H9 (cell line): Measurements from ENCODE around the gene LRRC8E. TPM values are rescaled to one million over a fixed set of nuclear protein-coding genes. Genes with fewer than 3 reads are reported as not detected.

Source experiments
- DNase-seq: peaks from one replicate; pipeline ENCODE4 v3.0.0-alpha.2; 2017
- H2AFZ ChIP-seq: one replicate; pipeline ENCODE4 v1.6.1; 2013; ENCODE audit warnings: mild to moderate bottlenecking, low read length, control low read depth, moderate library complexity
- H2AK5ac ChIP-seq: 2 replicates; pipeline ENCODE4 v1.6.1; 2013; ENCODE audit warnings: low read length, control low read depth, mixed read lengths; ENCODE audit not compliant: insufficient read length
- H2BK120ac ChIP-seq: one replicate; pipeline ENCODE4 v1.6.1; 2013; ENCODE audit warnings: low read depth, mild to moderate bottlenecking, low read length, control low read depth, inconsistent platforms; ENCODE audit not compliant: poor library complexity, severe bottlenecking
- H2BK12ac ChIP-seq: 2 replicates; pipeline ENCODE4 v1.6.1; 2013; ENCODE audit warnings: low read length, control low read depth, mixed read lengths, low read depth; ENCODE audit not compliant: insufficient read length
- H2BK15ac ChIP-seq: 2 replicates; pipeline ENCODE4 v1.6.1; 2013; ENCODE audit warnings: low read depth, low read length, control low read depth
- H2BK20ac ChIP-seq: one replicate; pipeline ENCODE4 v1.6.1; 2013; ENCODE audit warnings: low read depth, mild to moderate bottlenecking, low read length, control low read depth, inconsistent platforms; ENCODE audit not compliant: poor library complexity, severe bottlenecking
- H2BK5ac ChIP-seq: 2 replicates; pipeline ENCODE4 v1.6.1; 2013; ENCODE audit warnings: low read length, control low read depth, mixed read lengths; ENCODE audit not compliant: insufficient read length
- H3K14ac ChIP-seq: 2 replicates; pipeline ENCODE4 v1.6.1; 2013; ENCODE audit warnings: low read length, control low read depth; ENCODE audit not compliant: insufficient read depth
- H3K18ac ChIP-seq: 2 replicates; pipeline ENCODE4 v1.6.1; 2013; ENCODE audit warnings: low read depth, mild to moderate bottlenecking, mixed read lengths, low read length, control low read depth; ENCODE audit not compliant: insufficient read length
- H3K23ac ChIP-seq: 2 replicates; pipeline ENCODE4 v1.6.1; 2013; ENCODE audit warnings: low read length, control low read depth, mixed read lengths, low read depth; ENCODE audit not compliant: insufficient read length
- H3K23me2 ChIP-seq: 2 replicates; pipeline ENCODE4 v1.6.1; 2013; ENCODE audit warnings: low read depth, mild to moderate bottlenecking, mixed read lengths, low read length, control low read depth; ENCODE audit not compliant: insufficient read length, poor library complexity, severe bottlenecking
- H3K27ac ChIP-seq: 2 replicates; pipeline ENCODE4 v1.5.1; 2013; ENCODE audit warnings: low read length, control low read depth, mixed read lengths, low read depth; ENCODE audit not compliant: insufficient read length
- H3K27me3 ChIP-seq: 2 replicates; pipeline ENCODE4 v1.6.1; 2013; ENCODE audit warnings: low read length, control low read depth, inconsistent platforms; ENCODE audit not compliant: insufficient read depth
- H3K4ac ChIP-seq: 2 replicates; pipeline ENCODE4 v1.6.1; 2013; ENCODE audit warnings: low read depth, mild to moderate bottlenecking, control low read depth, inconsistent platforms, low read length, moderate library complexity
- H3K4me1 ChIP-seq: 2 replicates; pipeline ENCODE4 v1.6.1; 2013; ENCODE audit warnings: low read length, control low read depth, inconsistent platforms; ENCODE audit not compliant: insufficient read depth
- H3K4me2 ChIP-seq: 2 replicates; pipeline ENCODE4 v1.6.1; 2013; ENCODE audit warnings: low read length, control low read depth, mixed read lengths; ENCODE audit not compliant: insufficient read length, insufficient read depth
- H3K56ac ChIP-seq: 2 replicates; pipeline ENCODE4 v1.6.1; 2013; ENCODE audit warnings: low read depth, mild to moderate bottlenecking, mixed read lengths, low read length, control low read depth; ENCODE audit not compliant: insufficient read length
- H3K79me1 ChIP-seq: 2 replicates; pipeline ENCODE4 v1.6.1; 2013; ENCODE audit warnings: low read depth, mild to moderate bottlenecking, moderate library complexity, low read length, control low read depth, inconsistent platforms; ENCODE audit not compliant: insufficient read depth, poor library complexity, severe bottlenecking
- H3K79me2 ChIP-seq: 2 replicates; pipeline ENCODE4 v1.6.1; 2013; ENCODE audit warnings: low read length, control low read depth, inconsistent platforms; ENCODE audit not compliant: insufficient read depth
- H3K9ac ChIP-seq: 2 replicates; pipeline ENCODE4 v1.6.1; 2013; ENCODE audit warnings: low read length, control low read depth, mixed read lengths; ENCODE audit not compliant: insufficient read length; ENCODE audit errors: extremely low read depth
- H3K9me3 ChIP-seq: one replicate; pipeline ENCODE4 v1.6.1; 2013; ENCODE audit warnings: low read depth, low read length, inconsistent platforms; ENCODE audit not compliant: control insufficient read depth
- H3T11ph ChIP-seq: one replicate; pipeline ENCODE4 v1.6.1; 2013; ENCODE audit warnings: mild to moderate bottlenecking, low read length, control low read depth, inconsistent platforms
- H4K20me1 ChIP-seq: one replicate; pipeline ENCODE4 v1.6.1; 2013; ENCODE audit not compliant: control insufficient read depth, insufficient read length, insufficient read depth
- H4K5ac ChIP-seq: 2 replicates; pipeline ENCODE4 v1.6.1; 2013; ENCODE audit warnings: low read depth, mild to moderate bottlenecking, mixed read lengths, low read length, control low read depth; ENCODE audit not compliant: insufficient read length
- H4K8ac ChIP-seq: replicated peaks from 2 replicates; pipeline ENCODE4 v1.6.1; 2013; ENCODE audit warnings: low read length, control low read depth, mixed read lengths, low read depth; ENCODE audit not compliant: insufficient read length
- H4K91ac ChIP-seq: 2 replicates; pipeline ENCODE4 v1.6.1; 2013; ENCODE audit warnings: low read depth, mild to moderate bottlenecking, moderate library complexity, mixed read lengths, low read length, control low read depth; ENCODE audit not compliant: insufficient read length
- H3K27ac Mint-ChIP-seq, 3 experiments: 2 replicates in 2 of 3; 3 replicates in 1 of 3; pipeline ENCODE4 v1.8.0; 2020 to 2021; ENCODE audit warnings: mixed read lengths in 3 of 3, mild to moderate bottlenecking in 1 of 3, moderate library complexity in 1 of 3
- H3K27me3 Mint-ChIP-seq: 2 replicates; pipeline ENCODE4 v1.8.0; 2021; ENCODE audit warnings: low read depth, mild to moderate bottlenecking, moderate library complexity, mixed read lengths
- H3K36me3 Mint-ChIP-seq, 3 experiments: 2 replicates in 2 of 3; 3 replicates in 1 of 3; pipeline ENCODE4 v1.8.0; 2020 to 2021; ENCODE audit warnings: low read depth in 3 of 3, mixed read lengths in 3 of 3; ENCODE audit not compliant: insufficient read depth in 1 of 3
- H3K4me1 Mint-ChIP-seq, 2 experiments: 2 replicates each; pipeline ENCODE4 v1.8.0; 2020; ENCODE audit warnings: mixed read lengths in 2 of 2
- H3K4me3 Mint-ChIP-seq, 2 experiments: 2 replicates in 1 of 2; 3 replicates in 1 of 2; pipeline ENCODE4 v1.8.0; 2020 to 2021; ENCODE audit warnings: mild to moderate bottlenecking in 2 of 2, mixed read lengths in 2 of 2, moderate library complexity in 1 of 2
- H3K9me3 Mint-ChIP-seq, 2 experiments: 2 replicates in 1 of 2; 3 replicates in 1 of 2; pipeline ENCODE4 v1.8.0; 2020; ENCODE audit warnings: mild to moderate bottlenecking in 2 of 2, mixed read lengths in 2 of 2, moderate library complexity in 1 of 2
- WGBS: extraction: QIAGEN DNeasy Blood & Tissue Kit; methylation state at CpG from one replicate; pipeline ENCODE4 v1.1.7; 2013; ENCODE audit warnings: missing lambda C conversion rate, low lambda C conversion rate, mixed read lengths; ENCODE audit not compliant: insufficient read length; ENCODE audit errors: extremely low coverage; 5-methylcytosine and 5-hydroxymethylcytosine counted together
- total RNA-seq: library from RNA; stranded (reverse); gene quantifications from 2 replicates; pipeline ENCODE4 v1.2.1, GENCODE V29; 2021
- TF ChIP-seq, protein P1 (sequence below): fragments of 200-600 bp; sonication (generic); conservative IDR thresholded peaks from 3 replicates; pipeline ENCODE4 v1.8.0; 2021; ENCODE audit warnings: antibody characterized with exemption, mild to moderate bottlenecking

Gene LRRC8E
- total RNA-seq, 1 experiment from 2014 or later = 4.8 TPM

- Mint-ChIP-seq H3K9me3 (no peaks in the 10 kb centered on the region), H3K27ac (no peak overlapping the region), H3K4me3 (no peak overlapping the region), H3K36me3 (no peaks in the 10 kb centered on the region), H3K4me1 (peaks cover 8 to 34% of the 10 kb centered on the region in 2 experiments), H3K27me3 (peaks cover 46% of the 10 kb centered on the region)
- no peak for DNase-seq
- no peaks in the 10 kb centered on the region for H4K20me1 ChIP-seq
- no peak overlapping the region for H2BK120ac ChIP-seq
- H4K91ac ChIP-seq = no peak overlapping the region
- no peak overlapping the region for H3K18ac ChIP-seq
- H3K9ac ChIP-seq = no peak overlapping the region
- no peaks in the 10 kb centered on the region for H3K9me3 ChIP-seq
- H3K14ac ChIP-seq = no peak overlapping the region
- no peak overlapping the region for H2BK12ac ChIP-seq
- H3K23me2 ChIP-seq = peaks cover 3% of the 10 kb centered on the region
- no peaks in the 10 kb centered on the region for H3K27me3 ChIP-seq
- no peak overlapping the region for H3K23ac ChIP-seq
- no peak overlapping the region for H4K8ac ChIP-seq
- TF ChIP-seq, protein P1, sequence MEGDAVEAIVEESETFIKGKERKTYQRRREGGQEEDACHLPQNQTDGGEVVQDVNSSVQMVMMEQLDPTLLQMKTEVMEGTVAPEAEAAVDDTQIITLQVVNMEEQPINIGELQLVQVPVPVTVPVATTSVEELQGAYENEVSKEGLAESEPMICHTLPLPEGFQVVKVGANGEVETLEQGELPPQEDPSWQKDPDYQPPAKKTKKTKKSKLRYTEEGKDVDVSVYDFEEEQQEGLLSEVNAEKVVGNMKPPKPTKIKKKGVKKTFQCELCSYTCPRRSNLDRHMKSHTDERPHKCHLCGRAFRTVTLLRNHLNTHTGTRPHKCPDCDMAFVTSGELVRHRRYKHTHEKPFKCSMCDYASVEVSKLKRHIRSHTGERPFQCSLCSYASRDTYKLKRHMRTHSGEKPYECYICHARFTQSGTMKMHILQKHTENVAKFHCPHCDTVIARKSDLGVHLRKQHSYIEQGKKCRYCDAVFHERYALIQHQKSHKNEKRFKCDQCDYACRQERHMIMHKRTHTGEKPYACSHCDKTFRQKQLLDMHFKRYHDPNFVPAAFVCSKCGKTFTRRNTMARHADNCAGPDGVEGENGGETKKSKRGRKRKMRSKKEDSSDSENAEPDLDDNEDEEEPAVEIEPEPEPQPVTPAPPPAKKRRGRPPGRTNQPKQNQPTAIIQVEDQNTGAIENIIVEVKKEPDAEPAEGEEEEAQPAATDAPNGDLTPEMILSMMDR = no peak
- no peak overlapping the region for H2BK5ac ChIP-seq
- H2AK5ac ChIP-seq = no peak overlapping the region
- H3K4me2 ChIP-seq = no peak overlapping the region
- whole genome bisulfite sequencing = no CpG with 5 or more reads among the region's 26 CpGs
- H3K27ac ChIP-seq = no peak overlapping the region
- no peak overlapping the region for H2AFZ ChIP-seq
- H3K79me2 ChIP-seq = no peaks in the 10 kb centered on the region
- no peak overlapping the region for H3K4ac ChIP-seq
- no peak overlapping the region for H3T11ph ChIP-seq
- H2BK15ac ChIP-seq = no peak overlapping the region
- no peak overlapping the region for H3K56ac ChIP-seq
- H4K5ac ChIP-seq = no peak overlapping the region
- no peaks in the 10 kb centered on the region for H3K79me1 ChIP-seq
- H2BK20ac ChIP-seq = no peak overlapping the region
- no peaks in the 10 kb centered on the region for H3K4me1 ChIP-seq
These were observed 32.7 kb upstream of the LRRC8E start for GRCh38 chr19:7855426-7856108.
